ENCODE results near the gene WASF1. TPM values are rescaled to one million over a fixed set of nuclear protein-coding genes. Genes with fewer than 3 reads are reported as not detected.
"Not testable (repeated sequence)": the region's sequence is repeated elsewhere in the genome, so short reads cannot be mapped to it uniquely, and the experiment has no call there.

Gene WASF1
- total RNA-seq, 4 donors from 2014 or later: 10.9 to 21.2 (median 11.8) TPM

GRCh38 chr6:110125361-110125760 lies 54.1 kb downstream of the WASF1 start:
- intact Hi-C loops (cut with DNase I): no loop called here
- no peak overlapping the region for H3K4me3 ChIP-seq
- H3K4me1 ChIP-seq: no peaks in the 10 kb centered on the region
- DNase-seq (ENCODE audit: extremely low spot score): no peak
- H3K27me3 ChIP-seq: no peaks in the 10 kb centered on the region
- TF ChIP-seq CTCF (IDR thresholded peaks at IDR 0.05) (no peak), POLR2A (IDR thresholded peaks at IDR 0.05; ENCODE audit: low read depth) (no peak), POLR2AphosphoS5 (IDR thresholded peaks at IDR 0.05) (no peak), EP300 (IDR thresholded peaks at IDR 0.05) (no peak)
- H3K36me3 ChIP-seq: peaks cover 0 to 4% (median 0%) of the 10 kb centered on the region in 4 donors
- no peak overlapping the region for H3K27ac ChIP-seq (replicated peaks in 1 of 4)
- H3K9me3 ChIP-seq: no peaks in the 10 kb centered on the region

DNA sequence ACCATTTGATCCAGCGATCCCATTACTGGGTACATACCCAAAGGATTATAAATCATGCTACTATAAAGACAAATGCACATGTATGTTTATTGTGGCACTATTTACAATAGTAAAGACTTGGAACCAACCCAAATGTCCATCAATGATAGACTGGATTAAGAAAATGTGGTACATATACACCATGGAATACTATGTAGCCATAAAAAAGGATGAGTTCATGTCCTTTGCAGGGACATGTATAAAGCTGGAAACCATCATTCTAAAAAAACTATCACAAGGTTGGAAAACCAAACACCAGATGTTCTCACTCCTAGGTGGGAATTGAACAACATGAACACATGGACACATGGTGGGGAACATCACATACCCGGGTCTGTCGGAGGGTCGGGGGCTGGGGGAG lies 57.8 kb downstream of the WASF1 start:
- 99% methylated on average over 4 of the region's 4 CpGs for WGBS
- DNase-seq (ENCODE audit: extremely low spot score); H3K27me3 ChIP-seq; H3K4me1 ChIP-seq; H3K36me3 ChIP-seq; H3K27ac ChIP-seq (replicated peaks in 1 of 4); intact Hi-C loops (cut with DNase I); H3K4me3 ChIP-seq; H3K9me3 ChIP-seq: not testable (repeated sequence)

DNA sequence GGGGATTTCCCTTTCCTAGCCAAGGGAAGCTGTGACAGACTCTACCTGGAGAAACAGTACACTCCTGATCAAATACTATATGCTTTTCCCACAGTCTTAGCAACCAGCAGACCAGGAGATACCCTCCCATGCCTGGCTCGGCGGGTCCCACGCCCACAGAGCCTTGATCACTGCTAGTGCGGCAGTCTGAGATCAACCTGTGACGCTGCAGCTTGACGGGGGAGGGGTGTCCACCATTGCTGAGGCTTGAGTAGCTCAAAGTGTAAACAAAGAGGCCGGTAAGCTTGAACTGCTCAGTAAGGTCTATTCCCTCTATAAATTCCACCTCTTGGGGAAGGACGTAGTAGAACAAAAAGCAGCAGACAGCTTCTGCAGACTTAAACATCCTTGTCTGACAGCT lies 63.2 kb downstream of the WASF1 start:
- H3K9me3 ChIP-seq: no peaks in the 10 kb centered on the region
- 75% methylated on average over 8 of the region's 8 CpGs for WGBS
- H3K27me3 ChIP-seq: no peaks in the 10 kb centered on the region
- H3K36me3 ChIP-seq: no peaks in the 10 kb centered on the region
- no peak for DNase-seq (ENCODE audit: extremely low spot score)
- no peak overlapping the region for H3K4me3 ChIP-seq
- H3K4me1 ChIP-seq: no peaks in the 10 kb centered on the region
- intact Hi-C loops (cut with DNase I): no loop called here
- TF ChIP-seq CTCF (IDR thresholded peaks at IDR 0.05) (no peak), POLR2AphosphoS5 (IDR thresholded peaks at IDR 0.05) (no peak), POLR2A (IDR thresholded peaks at IDR 0.05; ENCODE audit: low read depth) (no peak)
- H3K27ac ChIP-seq (replicated peaks in 1 of 4): no peak overlapping the region

GRCh38 chr6:110114004-110114403 lies 65.5 kb downstream of the WASF1 start:
- Histone ChIP-seq H3K4me1 (no peaks in the 10 kb centered on the region), H3K9me3 (no peaks in the 10 kb centered on the region), H3K27ac (replicated peaks in 1 of 4) (no peak overlapping the region), H3K27me3 (no peaks in the 10 kb centered on the region), H3K36me3 (no peaks in the 10 kb centered on the region), H3K4me3 (no peak overlapping the region)
- intact Hi-C loops (cut with DNase I): no loop called here
- TF ChIP-seq POLR2A (IDR thresholded peaks at IDR 0.05; ENCODE audit: low read depth) (no peak), CTCF (IDR thresholded peaks at IDR 0.05) (no peak), POLR2AphosphoS5 (IDR thresholded peaks at IDR 0.05) (no peak), EP300 (IDR thresholded peaks at IDR 0.05) (no peak)
- DNase-seq (ENCODE audit: extremely low spot score): no peak

GRCh38 chr6:110105296-110105695 lies 74.2 kb downstream of the WASF1 start:
- 95% methylated on average over 4 of the region's 4 CpGs for WGBS
- no peak for TF ChIP-seq CTCF (IDR thresholded peaks at IDR 0.05)
- TF ChIP-seq POLR2A (IDR thresholded peaks at IDR 0.05; ENCODE audit: low read depth): no peak
- TF ChIP-seq POLR2AphosphoS5 (IDR thresholded peaks at IDR 0.05): no peak
- intact Hi-C loops (cut with DNase I): no loop called here
- no peaks in the 10 kb centered on the region for H3K27me3 ChIP-seq
- H3K4me1 ChIP-seq: no peaks in the 10 kb centered on the region
- peaks cover 0 to 39% (median 12%) of the 10 kb centered on the region in 4 donors for H3K36me3 ChIP-seq
- H3K27ac ChIP-seq (replicated peaks in 1 of 4): no peak overlapping the region
- no peaks in the 10 kb centered on the region for H3K9me3 ChIP-seq
- DNase-seq (ENCODE audit: extremely low spot score): no peak
- no peak overlapping the region for H3K4me3 ChIP-seq
